Body of pancreas (tissue), 4 donors: ENCODE measurements around the gene TMEM221.

Experiments
- POLR2A ChIP-seq, 3 donors: fragments of 450-650 bp; IDR thresholded peaks; one replicate each; pipeline ENCODE4 v1.6.1; 2016; ENCODE audit warnings: antibody characterized with exemption in 3 of 3, mild to moderate bottlenecking in 2 of 3
- TF ChIP-seq, protein P1 (sequence below), 7 experiments: fragments of 450-650 bp in 4 of 7; fragments of 200-600 bp in 3 of 7; sonication (generic) in 3 of 7; IDR thresholded peaks; one replicate each; pipeline ENCODE4 v1.5.1; 2016 to 2019; ENCODE audit warnings: antibody characterized with exemption in 7 of 7

DNA sequence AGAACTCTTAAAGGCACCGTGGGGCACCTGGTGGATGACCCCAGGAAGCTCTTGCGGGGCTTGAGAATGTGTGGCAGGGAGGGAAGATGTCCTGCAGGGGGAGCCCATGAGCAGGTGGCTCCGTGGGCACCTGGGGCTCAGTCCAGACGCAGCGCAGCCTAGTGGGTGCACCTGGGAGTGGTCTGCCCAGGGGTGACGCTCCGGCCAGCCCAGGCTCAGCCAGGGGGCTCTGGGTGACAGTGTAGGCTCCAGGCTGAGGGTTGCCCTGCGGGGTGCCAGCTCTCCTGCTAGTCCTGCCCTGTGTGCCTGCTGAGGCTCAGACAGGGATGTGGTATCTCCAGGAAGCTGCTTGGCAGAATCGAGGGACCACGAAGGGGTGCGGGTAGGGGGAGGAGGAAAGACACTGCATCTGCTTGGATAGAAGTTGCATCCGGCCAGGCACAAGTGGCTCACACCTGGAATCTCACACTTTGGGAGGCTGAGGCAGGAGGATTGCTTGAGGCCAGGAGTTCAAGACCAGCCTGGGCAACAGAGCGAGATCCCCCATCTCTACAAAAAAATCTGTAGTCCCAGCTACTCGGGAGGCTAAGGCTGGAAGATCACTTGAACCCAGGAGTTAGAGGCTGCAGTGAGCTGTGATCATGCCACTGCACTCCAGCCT lies 48.0 kb upstream of the TMEM221 start:
- TF ChIP-seq, protein P1, sequence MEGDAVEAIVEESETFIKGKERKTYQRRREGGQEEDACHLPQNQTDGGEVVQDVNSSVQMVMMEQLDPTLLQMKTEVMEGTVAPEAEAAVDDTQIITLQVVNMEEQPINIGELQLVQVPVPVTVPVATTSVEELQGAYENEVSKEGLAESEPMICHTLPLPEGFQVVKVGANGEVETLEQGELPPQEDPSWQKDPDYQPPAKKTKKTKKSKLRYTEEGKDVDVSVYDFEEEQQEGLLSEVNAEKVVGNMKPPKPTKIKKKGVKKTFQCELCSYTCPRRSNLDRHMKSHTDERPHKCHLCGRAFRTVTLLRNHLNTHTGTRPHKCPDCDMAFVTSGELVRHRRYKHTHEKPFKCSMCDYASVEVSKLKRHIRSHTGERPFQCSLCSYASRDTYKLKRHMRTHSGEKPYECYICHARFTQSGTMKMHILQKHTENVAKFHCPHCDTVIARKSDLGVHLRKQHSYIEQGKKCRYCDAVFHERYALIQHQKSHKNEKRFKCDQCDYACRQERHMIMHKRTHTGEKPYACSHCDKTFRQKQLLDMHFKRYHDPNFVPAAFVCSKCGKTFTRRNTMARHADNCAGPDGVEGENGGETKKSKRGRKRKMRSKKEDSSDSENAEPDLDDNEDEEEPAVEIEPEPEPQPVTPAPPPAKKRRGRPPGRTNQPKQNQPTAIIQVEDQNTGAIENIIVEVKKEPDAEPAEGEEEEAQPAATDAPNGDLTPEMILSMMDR (IDR thresholded peaks at IDR 0.05): peak; percentile 68 to 92 (median 84)
- TF ChIP-seq POLR2A (IDR thresholded peaks at IDR 0.05): no peak
